ENCODE measurements around the gene PRPF38A. TPM values are rescaled to one million over a fixed set of nuclear protein-coding genes. Genes with fewer than 3 reads are reported as not detected.
"Not testable (repeated sequence)": the region's sequence is repeated elsewhere in the genome, so short reads cannot be mapped to it uniquely, and the experiment has no call there.

PRPF38A gene, protein sequence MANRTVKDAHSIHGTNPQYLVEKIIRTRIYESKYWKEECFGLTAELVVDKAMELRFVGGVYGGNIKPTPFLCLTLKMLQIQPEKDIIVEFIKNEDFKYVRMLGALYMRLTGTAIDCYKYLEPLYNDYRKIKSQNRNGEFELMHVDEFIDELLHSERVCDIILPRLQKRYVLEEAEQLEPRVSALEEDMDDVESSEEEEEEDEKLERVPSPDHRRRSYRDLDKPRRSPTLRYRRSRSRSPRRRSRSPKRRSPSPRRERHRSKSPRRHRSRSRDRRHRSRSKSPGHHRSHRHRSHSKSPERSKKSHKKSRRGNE
- total RNA-seq, result 19.5 TPM

DNA sequence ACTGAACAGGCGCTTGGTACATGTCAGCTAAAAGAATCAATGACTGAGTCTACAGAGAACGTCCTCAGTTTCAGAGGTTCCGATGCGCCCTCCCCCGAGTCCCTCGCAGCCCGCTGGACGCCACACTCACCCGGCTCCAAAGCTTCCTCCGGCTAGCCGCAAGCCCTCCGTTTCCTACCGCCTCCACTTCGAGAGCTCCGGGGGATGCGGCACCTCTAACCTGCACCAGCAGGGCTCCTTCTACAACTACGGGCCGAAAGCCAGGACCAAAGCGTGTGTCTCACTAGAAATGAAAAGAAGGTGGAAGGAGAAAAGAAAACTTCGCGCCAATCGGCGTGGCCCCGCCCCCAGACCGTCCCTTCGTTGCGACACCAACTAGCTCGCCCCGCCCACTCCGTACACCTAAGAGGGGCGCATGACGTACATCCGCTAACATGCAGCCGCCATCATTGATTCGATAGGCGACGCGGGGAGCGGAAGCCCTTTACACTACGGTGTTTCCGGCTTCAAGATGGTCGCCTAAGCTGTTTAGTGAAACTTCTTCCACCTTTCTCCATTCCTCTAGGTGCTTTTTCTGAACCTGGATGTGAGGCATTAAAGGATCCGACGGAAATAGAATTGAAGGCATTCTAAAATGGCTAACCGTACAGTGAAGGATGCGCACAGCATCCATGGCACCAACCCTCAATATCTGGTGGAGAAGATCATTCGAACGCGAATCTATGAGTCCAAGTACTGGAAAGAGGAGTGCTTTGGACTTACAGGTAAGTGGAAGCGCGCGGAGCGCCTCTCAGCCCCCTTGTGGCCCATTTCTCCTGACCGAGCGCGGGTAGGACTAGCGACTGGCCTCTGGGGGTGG lies at the start of gene PRPF38A, which contains the start of gene ORC1:
Gene PRPF38A (plus strand): TSS at position 487 of the 859 bp plus-strand sequence. CDS start 148 bp downstream, at position 635.
Gene ORC1 (minus strand): TSS at position 308 of the 859 bp plus-strand sequence. CDS start 2,200 bp downstream, outside the sequence.
- peak; percentile 91 for DNase-seq

DNA sequence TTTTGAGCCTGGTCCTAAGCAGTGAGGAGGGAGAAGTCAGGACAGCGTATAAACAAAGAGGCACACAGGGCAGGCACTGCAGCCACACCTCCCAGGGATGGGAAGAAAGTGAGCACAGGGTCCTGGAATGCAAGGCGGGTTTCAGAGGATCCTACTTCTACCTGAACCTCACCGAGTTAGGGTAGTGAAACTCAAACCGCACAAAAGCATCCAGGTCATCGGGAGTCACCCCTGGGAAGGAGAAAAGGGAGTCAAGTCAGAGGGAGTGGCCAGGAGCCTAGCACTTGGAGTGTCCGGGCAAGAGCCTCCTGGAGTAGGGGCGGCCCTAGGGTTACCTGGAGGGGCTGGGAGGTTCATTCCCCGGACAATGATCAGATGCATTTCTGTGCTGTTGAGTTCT lies 49.0 kb upstream of the PRPF38A start:
- no peak for DNase-seq

DNA sequence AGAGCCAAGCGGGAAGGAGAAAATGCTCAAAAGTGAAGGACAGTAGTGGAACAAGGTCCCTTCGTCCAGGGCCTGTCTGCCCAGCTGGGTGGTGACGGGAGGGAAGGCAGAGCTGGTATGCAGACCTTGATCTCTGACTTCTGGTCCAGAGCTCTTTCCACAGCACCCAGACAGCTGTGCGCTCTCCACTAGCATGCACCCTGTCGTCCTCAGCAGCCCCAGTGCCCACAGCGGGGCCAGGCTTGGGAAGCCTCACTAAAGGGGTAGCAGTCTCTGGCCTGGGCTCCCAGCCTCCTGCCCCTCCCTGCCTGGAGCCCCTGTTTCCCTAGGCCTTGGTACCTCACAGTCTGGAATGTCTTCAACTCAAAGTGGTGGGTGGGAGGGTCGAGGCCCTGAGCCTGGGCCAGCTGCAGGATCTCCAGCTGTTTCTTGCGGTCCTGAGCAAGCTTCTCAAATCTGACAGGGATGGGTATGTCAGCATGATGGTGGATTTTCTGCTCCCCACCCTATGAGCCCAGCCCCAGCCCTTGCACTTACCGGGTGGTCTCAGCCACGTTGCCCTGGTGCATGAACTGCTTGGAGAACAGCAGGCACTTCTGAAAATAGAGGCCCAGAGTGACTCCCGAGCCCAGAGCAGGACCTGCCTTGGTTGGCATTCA lies 48.4 kb upstream of the PRPF38A start:
- no peak for DNase-seq

DNA sequence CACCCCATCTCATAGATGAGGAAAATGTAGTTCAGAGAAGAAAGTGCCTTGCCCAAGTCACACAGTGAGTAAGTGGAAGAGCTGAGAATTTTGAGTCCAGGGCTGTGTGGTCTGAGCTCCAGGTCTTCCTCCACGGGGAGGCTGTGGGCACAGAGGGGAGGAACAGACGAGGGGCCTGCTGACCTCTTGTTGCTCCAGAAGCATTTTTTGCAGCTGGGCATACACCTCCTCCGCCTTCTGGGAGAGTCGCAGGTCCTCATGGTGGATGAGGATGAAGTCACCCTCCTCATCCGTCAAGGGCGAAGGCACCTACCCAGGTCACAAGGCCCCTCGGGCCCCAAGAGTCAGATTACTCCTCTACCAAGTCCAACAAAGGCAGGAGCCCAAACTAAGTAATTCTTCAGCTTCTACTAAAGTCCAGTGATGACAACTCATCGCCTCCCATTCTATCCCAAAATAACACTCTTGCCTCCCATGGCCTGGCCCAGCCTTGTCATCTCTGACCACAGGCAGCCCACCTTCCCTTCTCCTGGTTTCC lies 47.5 kb upstream of the PRPF38A start:
- DNase-seq, result no peak

DNA sequence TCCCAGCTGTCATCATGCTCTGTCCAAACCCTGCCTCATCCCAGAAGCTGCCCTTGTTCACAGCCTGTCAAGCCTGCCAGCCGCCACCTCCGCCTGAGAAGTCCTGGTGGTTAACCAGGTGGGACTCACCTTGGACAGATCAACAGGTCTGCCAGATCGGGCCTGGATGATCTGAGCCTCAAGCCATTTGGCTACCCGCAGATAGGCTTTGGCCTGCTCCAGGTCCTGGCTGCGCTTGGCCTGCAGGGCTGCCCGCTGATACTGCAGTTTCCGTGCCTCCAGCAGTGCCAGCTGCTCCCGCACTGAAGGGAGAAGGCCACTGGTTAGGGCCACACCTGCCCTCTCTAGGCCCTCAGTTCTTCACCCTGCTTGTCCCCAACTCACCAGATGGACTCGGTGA lies 47.0 kb upstream of the PRPF38A start:
- no peak for DNase-seq

DNA sequence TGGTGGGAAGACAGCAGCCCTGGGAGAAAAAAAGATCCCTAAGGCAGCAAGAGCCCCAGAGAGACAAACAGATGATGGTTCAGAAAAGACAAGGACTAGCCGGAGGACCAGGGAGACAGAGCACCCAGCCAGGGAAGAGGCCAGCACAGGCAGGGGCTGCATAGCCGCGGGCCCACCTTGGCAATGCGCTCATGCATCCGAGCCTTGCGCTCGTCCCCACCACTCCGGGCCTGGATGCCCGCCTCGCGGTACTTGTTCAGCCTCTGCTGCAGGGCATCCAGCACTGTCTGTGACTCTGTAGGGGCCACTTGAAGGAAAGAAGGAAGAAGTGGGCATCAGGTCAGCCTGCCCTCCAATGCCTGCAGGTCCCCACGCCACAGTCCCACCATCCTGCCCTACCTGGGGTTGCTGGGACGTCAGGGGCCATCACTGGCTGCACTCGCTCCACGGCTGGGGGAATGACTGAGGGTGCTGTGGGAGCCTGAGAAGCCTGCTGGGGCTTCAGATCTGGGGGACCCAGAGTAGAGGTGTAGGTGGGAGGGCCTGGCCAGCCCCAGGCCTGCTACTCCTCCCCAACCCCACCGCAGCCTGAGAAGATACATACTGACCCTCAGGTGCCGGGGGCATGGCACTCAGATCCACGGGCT lies 45.4 kb upstream of the PRPF38A start:
- DNase-seq, result no peak

DNA sequence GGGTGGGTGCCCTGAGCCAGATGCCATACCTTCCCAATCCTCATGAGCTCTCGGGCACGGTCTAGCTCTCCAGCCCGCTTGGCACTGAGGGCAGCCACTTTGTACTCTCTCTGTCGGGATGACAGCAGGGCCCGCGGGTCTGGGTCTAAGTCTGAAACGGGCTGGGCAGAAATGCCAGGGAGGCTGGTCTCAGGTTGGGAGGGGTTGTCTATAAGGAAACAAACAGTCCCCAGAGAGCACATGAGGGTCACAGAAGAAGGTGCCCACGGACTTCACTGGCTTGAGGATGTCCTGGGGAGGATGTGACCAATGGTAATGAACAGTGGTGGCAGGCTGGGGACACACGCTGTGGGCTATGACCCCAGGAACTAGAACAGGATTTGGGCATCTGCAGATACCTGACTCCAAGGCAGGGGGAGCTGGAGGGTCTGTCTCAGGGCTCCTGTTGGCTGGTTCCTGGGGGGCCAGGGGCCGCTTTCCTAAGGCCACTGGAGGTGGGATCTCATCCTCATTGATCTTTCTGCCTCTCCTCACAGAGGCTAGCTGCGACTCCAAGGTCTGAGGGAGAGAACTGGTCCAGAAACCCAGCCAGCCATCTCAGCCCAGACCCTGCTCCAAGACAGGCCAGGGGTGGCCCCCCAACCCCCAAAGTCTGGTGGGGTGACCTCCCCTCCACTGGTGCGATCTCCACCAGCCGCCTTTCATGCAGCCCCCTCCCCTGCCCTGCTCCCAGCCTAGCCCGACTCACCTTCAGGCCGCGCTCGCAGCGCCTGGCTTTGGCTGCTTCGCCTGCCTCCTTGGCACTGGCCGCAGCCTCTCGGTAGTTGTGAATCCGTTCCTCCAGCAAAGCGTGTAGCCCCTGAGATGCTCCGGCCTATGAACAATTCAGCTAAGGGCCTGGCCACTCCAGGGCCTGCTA lies 44.5 kb upstream of the PRPF38A start:
- DNase-seq, result no peak

DNA sequence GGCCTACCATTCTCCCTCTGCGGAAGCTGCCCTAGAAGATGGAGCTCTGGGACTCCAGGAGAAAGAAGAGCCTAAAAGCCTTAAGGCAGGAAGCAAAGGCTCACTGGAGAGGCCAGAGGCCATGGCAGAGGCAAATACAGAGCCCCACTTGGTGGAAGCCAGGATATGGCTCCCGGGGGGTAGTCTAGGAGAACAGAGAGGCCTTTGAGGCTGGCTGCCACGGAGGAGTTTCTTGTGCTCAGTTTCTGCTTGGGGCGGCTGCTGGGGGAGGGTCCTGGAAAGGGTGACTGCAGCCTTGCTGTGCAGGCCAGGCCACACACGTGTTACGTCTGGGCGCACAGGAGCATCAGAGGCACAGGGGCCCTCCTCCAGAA lies 43.8 kb upstream of the PRPF38A start:
- DNase-seq, result no peak

DNA sequence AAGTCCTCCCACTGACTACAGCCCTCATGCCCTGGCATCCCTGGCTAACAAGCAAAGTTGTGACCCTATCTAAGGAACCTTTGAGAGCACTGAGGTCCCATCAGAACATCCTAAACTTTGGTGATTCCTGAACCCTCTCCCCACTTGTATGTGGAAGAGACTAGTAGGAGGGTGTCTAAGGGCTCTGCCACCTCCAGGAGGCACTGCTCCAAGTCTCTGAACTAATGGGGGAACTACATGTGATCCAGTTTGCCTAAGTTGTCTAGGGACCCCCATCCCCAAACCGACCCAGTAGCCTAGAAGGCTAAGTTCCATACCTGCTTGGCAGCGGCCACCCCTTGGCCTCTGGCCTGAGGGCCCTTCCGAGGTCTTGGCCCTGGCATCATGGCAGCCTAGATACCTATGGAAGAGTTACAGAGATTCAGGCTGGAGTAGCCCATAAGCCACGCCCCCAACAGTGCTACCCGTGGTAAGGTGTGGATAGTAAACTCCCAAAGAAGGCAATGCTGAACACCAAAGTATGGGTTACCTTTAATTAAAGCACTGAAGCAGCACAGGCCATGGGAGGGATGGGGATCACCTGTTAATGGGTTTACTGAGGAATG lies 40.1 kb upstream of the PRPF38A start:
- no peak for DNase-seq

DNA sequence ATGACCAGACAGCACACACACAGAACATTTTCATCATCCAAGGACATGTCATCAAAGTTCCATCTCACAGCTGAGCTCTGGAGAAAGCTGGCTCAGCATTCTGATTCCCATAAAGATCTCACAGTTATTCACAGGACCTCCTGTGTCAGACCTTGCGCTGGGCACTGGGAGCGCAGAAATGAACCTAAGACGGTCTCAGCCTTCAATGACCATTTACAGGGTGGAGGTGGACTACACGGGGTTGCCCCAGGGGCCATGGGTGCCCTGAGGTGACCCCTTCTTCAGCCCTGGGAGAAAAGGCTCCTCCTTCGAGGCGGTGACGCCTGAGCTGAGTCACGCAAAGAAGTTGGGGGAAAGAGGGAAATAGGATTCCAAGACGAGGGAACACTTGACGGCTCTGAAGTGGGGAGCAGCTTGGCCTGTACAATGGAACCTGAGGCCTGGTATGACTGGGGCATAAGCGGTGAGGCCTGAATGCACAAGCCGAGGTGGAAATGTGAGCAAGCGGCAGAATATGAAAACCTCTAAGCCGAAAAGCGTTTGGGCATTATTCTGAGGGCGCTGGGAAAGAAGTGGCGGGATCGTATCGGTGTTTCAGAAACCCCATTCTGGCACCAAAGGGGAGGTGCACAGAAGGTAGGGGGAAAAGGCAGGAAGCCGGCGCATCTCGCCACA lies 39.2 kb upstream of the PRPF38A start:
- peak; percentile 8 for DNase-seq

DNA sequence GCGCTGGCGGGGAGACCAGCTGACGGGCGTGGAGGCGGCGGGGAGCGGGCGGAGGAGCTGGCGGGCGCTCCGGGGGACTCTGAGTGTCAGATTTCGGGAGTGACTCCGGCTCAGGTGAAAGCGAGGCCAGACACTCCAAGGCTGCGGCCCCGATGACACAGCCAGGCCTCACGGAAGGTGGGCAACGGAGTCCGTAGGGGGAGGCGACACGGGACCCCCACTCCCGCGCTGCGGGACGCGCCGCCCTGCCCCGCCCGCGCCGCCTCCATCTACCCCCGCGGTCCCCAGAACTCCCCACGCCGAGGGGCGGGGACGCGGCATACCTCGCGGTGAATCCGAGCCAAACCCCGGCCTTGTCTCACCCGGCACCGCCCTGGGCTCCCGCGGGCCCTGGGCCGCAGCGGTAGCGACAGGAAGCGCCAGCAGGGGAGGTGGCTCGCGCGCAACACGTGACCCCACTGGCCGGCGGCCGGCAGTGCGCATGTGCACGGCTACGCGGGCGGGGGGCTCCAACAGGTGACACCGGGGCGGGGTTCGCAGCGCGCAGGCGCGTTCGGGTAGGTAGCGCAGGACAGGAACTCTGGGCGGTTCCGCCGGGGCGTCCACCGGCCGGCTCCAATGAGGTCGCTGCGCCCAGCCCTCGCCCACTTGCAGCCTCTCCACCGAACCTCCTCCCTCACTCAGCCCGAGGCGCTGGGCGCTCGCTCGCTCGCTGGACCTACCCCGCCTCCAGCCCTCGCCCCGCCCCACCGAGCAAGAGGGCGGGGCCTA lies 38.5 kb upstream of the PRPF38A start, which contains the start of gene CC2D1B:
Gene CC2D1B (minus strand): TSS at position 460 of the 771 bp plus-strand sequence. CDS start 1,585 bp downstream, outside the sequence.
- peak; percentile 94 for DNase-seq

DNA sequence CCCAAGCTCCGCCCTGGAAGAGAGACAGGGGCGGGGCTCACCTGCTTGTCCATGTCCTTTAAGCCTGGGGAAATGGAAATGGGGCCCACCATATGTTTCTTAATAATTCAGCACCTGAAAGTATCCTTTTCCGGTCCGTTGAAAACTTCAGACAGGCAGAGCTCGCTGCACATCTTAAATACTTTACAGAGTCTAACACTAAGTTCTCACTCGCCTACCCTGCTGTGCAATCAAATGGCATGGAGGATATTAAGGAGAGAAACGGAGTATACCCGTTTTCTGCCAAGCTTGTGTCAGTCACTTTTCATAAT lies 37.9 kb upstream of the PRPF38A start:
- DNase-seq, result no peak

DNA sequence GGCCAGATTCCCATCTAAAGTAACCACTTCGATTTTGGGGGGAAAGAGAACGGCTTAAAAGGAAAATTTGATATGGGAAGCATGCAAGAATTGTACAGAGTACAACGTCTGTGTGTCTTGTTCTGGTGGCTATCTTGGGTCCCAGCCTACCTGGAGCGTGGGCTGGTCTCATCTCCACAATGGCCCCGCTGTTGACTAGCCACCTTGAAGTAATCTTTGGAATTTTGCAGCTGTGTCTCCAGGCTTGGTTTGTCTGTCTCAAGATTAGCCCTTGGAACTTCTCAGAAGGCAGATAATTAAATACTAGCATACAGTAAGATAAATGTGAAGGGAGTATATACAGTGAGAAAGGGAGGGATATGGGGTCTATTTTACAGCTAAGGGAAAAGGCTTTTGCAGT lies 37.1 kb upstream of the PRPF38A start:
- no peak for DNase-seq

DNA sequence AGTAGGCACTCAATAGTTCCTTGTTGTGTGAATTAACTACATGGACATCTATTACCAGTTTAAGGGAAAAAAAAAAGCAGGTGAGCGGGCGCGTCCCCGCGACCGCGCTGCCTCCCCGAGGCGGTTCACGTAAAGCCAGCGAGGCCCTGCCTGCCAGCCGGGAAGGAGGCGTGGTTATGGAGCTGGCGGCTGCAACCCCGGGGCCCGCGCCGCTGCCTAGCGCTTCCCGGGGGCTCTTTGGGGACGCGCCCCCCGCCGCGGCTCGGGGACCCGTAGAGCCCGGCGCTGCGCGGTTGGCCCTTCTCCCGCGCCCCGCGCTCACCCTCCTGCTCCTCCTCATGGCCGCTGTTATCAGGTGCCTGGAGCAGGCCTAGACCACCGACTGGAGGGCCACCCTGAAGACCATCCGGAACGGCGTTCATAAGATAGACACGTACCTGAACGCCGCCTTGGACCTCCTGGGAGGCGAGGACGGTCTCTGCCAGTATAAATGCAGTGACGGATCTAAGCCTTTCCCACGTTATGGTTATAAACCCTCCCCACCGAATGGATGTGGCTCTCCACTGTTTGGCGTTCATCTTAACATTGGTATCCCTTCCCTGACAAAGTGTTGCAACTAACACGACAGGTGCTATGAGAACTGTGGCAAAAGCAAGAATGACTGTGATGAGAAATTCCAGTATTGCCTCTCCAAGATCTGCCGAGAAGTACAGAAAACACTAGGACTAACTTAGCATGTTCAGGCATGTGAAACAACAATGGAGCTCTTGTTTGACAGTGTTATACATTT lies 35.8 kb upstream of the PRPF38A start:
- no peak for DNase-seq

DNA sequence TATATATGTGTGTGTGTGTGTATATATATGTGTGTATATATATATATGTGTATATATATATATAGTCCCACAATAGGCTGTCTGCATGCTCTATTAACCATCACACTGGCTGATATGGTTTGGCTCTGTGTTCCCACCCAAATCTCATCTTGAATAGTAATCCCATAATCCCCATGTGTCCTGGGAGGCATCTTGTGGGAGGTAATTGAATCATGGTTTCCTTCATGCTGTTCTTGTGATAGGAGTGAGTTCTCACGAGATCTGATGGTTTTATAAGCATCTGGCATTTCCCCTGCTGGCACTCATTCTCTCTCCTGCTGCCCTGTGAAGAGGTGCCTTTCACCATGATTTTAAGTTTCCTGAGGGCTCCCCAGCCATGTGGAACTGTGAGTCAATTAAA lies 34.6 kb upstream of the PRPF38A start:
- DNase-seq, result not testable (repeated sequence)

DNA sequence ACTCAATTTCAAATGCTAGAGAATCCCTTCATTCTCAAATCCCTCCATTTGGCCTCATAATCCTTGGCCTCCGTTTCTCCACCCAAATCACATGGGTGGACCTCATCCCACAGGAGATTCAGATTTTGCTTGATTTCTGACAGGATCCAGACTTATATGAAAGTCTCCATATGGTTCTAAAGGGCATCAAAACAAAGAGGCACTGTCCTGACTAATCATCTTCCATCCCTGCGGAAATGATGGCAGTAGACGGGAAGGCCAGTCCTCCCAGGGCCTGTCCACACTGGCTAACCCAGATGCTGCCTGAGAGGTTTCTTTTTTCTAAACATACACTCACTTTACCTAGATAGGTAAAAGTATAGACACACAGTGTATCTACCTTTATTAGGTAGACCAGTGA lies 19.0 kb upstream of the PRPF38A start:
- DNase-seq, result no peak

DNA sequence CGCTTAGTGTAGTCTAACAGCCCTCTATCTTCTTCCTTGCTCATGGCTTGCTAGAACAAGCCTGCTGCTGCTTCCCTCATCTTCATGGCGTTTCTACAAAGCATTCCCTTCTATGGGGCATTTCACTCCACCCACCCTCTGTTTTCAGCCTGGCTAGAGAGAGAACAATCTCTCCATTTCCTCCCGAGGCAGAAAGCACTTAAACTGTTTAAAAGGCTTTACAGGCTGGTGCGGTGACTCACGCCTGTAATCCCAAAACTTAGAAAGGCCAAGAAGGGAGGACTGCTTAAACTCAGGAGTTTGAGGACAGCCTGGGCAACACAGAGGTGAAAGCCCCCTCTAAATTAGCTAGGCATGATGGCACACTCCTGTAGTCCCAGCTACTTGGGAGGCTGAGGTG lies 17.9 kb upstream of the PRPF38A start:
- DNase-seq, result no peak

DNA sequence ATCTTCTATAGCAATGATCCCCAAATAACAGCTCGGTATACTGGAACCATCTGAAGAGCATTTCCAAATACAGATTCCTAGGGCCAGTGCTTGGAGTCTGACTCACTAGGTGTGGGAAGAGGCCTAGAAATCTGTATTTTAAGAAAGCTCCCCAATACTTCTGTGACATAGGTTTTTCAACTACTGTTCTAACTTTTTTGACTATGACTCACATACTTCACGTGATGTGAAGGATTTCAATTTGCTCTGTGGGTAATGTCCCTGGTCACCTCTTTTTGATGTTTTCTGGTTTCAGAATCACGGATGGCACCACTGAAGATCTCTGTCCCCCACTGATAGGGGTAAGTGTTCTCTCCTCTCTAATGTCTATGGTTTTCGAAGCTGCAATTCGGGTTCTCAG lies 11.2 kb upstream of the PRPF38A start:
- no peak for DNase-seq
